ENCODE data around the gene ZFYVE26.

DNA sequence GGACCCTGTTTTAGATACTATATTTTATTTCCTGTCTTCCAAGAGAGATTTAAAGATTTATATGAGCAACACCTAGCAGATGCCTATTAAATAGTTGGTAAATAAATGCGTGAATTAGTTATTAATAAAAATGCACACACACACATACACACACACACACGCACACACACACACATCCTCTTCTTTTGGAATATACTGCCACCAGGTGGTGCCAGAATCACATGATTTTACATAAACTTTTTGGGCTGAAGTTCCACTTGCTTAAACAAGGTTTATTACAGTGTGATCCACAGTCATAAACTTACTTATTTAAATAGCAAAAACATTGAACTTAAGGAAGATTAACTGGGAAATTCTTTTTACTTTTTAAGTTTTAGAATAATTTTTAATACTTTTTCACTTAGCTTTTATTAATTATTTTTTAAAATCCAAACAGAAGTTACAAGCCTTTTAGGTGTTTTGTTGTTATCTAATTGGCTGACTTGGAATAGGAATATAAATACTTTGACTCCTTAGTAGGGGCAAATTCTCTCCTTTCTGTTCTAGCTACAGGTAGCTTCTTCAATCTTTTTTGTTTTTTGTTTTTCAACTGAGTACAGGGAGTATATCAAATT lies 20.7 kb upstream of the ZFYVE26 start:
- TF ChIP-seq ZNF274 (IDR thresholded peaks at IDR 0.05; ENCODE audit: low read depth, low read length), result no peak
- TF ChIP-seq SUZ12 (IDR thresholded peaks at IDR 0.05; ENCODE audit: extremely low read depth, insufficient read depth, insufficient read length), result no peak
